Fibroblast of skin of abdomen (primary cell): Measurements from ENCODE around the gene OGDH.
"Not testable (repeated sequence)": the region's sequence is repeated elsewhere in the genome, so short reads cannot be mapped to it uniquely, and the experiment has no call there.

ENCODE experiments used
- DNase-seq: peaks from one replicate; pipeline ENCODE4 v3.0.0-alpha.2; 2013

The OGDH gene

GRCh38 chr7:44707558-44708230 is 101.3 kb downstream of the OGDH start:
- DNase-seq = no peak

- DNase-seq = no peak
Measured at GRCh38 chr7:44709011-44709915, 102.8 kb downstream of the OGDH start.

GRCh38 chr7:44709945-44710596 is 103.6 kb downstream of the OGDH start:
- DNase-seq = no peak

GRCh38 chr7:44711528-44711927 is 105.1 kb downstream of the OGDH start:
- no peak for DNase-seq

- DNase-seq = no peak
Measured at GRCh38 chr7:44712012-44712411, 105.6 kb downstream of the OGDH start.

- no peak for DNase-seq
Measured at GRCh38 chr7:44713141-44713540, 106.7 kb downstream of the OGDH start.

GRCh38 chr7:44713680-44714335 is 107.4 kb downstream of the OGDH start:
- DNase-seq = no peak

GRCh38 chr7:44716205-44716604 is 109.8 kb downstream of the OGDH start:
- DNase-seq = no peak

GRCh38 chr7:44720301-44720700 is 113.9 kb downstream of the OGDH start:
- no peak for DNase-seq

GRCh38 chr7:44724276-44724675 is 117.8 kb downstream of the OGDH start:
- DNase-seq = no peak

GRCh38 chr7:44726250-44726649 is 119.8 kb downstream of the OGDH start:
- DNase-seq = not testable (repeated sequence)

GRCh38 chr7:44727158-44727936 is 120.9 kb downstream of the OGDH start:
- DNase-seq = peak; percentile 94

- no peak for DNase-seq
Measured at GRCh38 chr7:44727937-44728262, 121.5 kb downstream of the OGDH start.

- DNase-seq = no peak
Measured at GRCh38 chr7:44729949-44730590, 123.6 kb downstream of the OGDH start.

- not testable (repeated sequence) for DNase-seq
Measured at GRCh38 chr7:44732971-44733370, 126.5 kb downstream of the OGDH start.

- DNase-seq = peak; percentile 81
Measured at GRCh38 chr7:44733708-44734481, 127.5 kb downstream of the OGDH start.

- DNase-seq = peak; percentile 98
Measured at GRCh38 chr7:44735403-44736165, 129.2 kb downstream of the OGDH start.

GRCh38 chr7:44736896-44737295 is 130.5 kb downstream of the OGDH start:
- DNase-seq = no peak

GRCh38 chr7:44738051-44738723 is 131.8 kb downstream of the OGDH start:
- no peak for DNase-seq
